Measurements from ENCODE around the gene ZNF146.

DNA sequence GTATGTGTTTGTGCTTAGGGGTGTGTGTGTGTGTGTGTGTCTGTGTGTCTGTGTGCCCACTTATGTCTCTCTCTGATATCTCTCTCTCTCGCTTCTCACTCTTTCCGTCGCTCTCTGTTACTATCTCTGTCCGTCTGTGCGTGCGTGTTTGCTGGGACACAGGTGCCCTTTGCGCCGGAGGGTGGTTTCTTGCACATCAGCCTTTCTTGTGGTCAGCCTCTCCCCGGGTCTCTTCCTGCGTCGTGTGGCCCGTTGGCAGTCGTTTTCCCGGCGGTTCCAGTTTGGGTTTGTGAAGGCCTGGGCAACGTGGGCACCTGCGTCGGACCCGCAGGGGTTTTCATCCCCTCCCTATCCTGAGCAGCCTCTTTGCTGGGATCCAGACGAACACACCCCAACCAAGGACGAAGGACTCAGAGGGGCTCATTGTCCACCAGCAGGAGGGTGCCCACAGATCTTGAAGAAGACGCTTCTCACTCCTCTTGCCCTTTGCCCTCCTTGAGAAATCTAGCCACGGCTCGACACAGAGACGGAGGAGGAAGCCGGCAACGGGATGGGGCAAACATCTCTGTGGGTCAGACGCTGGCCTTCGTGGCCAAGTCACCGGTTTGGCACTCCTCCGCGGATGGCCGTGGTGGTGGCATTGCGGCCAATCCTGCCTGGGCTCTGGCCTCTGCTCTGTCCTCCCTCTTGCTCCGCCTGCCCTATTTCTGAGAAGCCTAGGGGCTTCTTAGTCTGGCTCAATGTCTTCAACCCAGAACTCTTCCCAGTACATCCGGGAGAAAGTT, 52.3 kb downstream of the ZNF146 start:
- TF ChIP-seq SUZ12 (IDR thresholded peaks at IDR 0.05), result no peak
- no peak for TF ChIP-seq CTBP1 (IDR thresholded peaks at IDR 0.05; ENCODE audit: borderline replicate concordance)
- no peak for TF ChIP-seq SP1 (IDR thresholded peaks at IDR 0.05)
- no peak for TF ChIP-seq TARDBP (IDR thresholded peaks at IDR 0.05)
